Omental fat pad (tissue), 4 donors: Measurements from ENCODE around the gene KLHL29. TPM values are rescaled to one million over a fixed set of nuclear protein-coding genes. Genes with fewer than 3 reads are reported as not detected.

Experiments used
- ATAC-seq: fragments of 150-250 bp; one replicate; pipeline ENCODE4 v1.9.1; 2016; ENCODE audit warnings: mild to moderate bottlenecking, moderate library complexity; ENCODE audit not compliant: low FRiP score
- DNase-seq: peaks from one replicate; pipeline ENCODE4 v3.0.0-alpha.2; 2019; ENCODE audit warnings: low spot score
- total RNA-seq, 4 donors: library from RNA; depleted of rRNA; stranded (reverse); fragments of >200 nt; gene quantifications; one replicate each; pipeline ENCODE4 v1.1.0, GENCODE V29; 2016
- TF ChIP-seq, protein P1 (sequence below), 3 donors: fragments of 450-650 bp; IDR thresholded peaks; one replicate each; pipeline ENCODE4 v1.5.1; 2016 to 2017; ENCODE audit warnings: antibody characterized with exemption in 3 of 3, mild to moderate bottlenecking in 3 of 3, moderate library complexity in 2 of 3

Gene KLHL29
- total RNA-seq, 4 donors from 2014 or later = 4.0 to 19.5 (median 12.7) TPM

DNA sequence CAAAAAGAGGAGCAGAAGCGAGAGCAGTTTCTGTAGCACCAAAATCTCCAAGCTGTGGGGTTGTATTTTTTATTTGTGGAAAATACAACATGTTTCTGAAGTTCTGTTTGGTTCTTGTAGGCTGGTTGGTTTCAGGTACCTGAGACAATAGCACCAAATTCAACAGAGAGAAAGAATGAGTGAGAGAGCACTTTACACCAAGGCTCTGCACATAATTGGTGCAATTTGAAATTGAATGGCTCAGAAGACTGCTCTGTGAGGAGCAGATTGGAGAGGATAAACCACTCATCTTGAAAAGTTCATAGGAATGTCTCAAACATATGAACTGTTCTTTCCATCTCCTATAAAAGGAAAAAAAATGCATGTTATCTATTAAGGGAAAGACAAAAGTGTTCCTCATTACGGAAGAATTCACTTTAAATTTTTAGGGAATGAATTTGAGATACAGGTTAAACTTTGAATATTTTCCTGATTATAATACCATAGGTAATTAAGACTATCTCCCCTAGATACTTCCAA, 366.8 kb downstream of the KLHL29 start:
- TF ChIP-seq, protein P1, sequence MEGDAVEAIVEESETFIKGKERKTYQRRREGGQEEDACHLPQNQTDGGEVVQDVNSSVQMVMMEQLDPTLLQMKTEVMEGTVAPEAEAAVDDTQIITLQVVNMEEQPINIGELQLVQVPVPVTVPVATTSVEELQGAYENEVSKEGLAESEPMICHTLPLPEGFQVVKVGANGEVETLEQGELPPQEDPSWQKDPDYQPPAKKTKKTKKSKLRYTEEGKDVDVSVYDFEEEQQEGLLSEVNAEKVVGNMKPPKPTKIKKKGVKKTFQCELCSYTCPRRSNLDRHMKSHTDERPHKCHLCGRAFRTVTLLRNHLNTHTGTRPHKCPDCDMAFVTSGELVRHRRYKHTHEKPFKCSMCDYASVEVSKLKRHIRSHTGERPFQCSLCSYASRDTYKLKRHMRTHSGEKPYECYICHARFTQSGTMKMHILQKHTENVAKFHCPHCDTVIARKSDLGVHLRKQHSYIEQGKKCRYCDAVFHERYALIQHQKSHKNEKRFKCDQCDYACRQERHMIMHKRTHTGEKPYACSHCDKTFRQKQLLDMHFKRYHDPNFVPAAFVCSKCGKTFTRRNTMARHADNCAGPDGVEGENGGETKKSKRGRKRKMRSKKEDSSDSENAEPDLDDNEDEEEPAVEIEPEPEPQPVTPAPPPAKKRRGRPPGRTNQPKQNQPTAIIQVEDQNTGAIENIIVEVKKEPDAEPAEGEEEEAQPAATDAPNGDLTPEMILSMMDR (IDR thresholded peaks at IDR 0.05) = no peak
- no peak for ATAC-seq
- DNase-seq = no peak

DNA sequence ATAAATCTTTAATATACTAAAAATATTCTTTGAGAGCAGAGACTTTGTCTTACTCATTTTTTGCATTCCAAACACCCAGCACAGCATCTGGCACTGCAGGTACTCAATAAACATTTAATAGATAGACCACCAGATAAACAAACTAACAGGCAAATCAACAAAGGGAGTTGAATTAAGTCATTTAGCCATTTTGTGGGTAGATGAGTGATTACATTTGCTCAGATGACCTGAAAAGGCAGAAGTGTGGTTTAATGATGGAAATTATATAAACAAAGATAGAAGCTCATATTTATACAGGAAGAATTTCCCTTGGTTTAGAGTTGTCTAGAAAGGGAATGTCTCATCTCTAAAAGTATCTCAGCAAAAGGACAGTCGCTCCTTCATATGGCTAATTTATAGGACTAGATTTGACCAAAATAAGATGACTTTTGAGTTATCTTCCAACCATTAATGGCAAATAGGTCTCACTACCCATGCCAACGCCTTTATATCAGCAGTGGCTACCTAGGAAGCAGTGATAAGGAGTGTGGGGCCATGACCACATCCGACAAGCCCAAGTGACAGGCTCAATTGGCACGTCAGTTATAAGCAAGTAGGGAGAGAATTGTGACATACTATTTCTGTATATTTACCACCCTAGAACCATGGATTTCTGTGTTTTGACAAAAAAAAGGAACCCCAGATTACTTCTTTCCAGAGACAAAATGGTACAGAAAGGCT, 368.5 kb downstream of the KLHL29 start:
- TF ChIP-seq, protein P1 (IDR thresholded peaks at IDR 0.05) = no peak
- ATAC-seq (no peak), DNase-seq (no peak)

DNA sequence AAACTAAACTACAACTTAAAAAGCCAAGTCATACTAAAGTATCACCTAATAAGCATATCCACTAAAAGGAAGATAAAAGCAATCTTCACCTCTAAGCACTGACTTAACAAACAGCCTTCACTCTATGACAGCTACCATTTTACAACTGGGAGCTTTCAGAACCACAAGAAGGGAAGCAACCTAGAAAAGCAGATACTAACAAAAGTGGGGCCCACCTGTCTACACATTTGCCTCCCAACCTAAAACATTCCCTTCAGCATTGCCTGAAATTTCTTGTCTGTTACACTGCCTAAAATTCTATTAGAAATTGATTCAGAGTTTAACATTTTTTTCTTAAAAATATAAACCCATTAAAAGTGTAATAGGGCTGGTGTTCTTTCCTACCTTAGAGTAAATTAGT, 370.0 kb downstream of the KLHL29 start:
- DNase-seq = no peak
- no peak for ATAC-seq
- TF ChIP-seq, protein P1 (IDR thresholded peaks at IDR 0.05) = no peak

DNA sequence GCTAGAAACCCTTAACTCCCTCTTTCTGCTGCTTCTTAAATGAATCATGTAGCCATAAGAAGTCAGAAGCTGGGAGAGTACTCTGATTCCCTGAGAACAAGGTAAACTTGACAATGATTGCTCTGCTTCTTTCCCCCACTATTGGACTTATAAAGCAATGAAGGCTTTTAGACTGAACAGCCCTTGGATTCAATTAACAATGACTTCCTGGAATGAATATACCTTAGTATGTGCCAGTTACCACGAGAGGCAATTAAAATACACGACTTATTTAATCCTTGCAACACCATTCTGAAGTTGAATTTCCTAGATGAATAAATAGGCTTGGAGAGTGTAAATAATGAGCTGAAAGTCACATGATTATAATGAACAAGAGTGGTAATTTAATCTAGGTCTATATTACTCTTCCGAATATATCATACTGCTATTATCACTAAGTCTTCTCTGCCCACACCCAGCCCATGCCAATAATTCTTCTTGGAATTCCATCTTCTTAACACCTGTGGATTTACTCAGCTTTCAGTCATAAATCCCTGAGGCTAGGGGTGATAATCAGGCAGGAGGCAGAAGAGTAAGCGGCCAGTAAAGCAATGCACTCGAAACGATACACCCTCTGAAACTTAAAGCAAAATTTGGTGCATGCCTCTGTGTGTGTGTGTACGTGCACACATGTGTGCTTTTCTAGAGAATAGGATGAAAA, 371.8 kb downstream of the KLHL29 start:
- TF ChIP-seq, protein P1 (IDR thresholded peaks at IDR 0.05) = no peak
- ATAC-seq (peak; percentile 48), DNase-seq (no peak)

DNA sequence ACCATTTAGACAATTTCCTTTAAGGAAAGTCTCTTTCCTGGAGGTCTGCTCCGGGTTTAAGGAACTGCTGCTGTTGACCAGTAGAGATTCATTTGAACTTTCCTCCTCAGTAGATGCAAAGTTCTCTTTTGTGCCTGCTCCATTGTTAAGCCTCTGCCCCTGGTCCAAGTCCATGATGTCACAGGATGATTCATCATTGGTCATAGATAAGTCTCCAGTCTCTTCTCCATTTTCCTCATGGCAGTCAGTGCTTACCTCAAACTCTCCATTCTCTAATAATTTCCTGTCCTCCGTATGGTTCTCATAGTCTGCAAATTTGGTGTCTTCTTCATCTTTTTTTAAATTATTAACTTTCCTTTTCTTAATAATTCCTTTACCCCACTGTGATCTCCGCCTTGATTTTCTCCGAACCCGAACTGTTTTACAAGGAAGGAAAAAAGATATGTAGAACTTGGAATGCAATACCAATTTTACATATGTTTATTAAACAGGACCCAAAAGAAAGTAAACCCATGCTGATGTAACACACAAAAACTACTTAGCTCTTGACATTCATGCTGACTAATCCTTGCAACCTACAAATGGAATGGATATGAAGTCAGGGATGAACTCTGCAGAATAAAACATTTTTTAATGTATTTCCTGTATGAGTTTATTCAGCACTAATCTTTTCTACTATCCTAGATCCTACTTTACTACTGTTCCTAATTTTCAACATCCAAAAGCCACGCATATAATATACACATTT, 372.9 kb downstream of the KLHL29 start:
- DNase-seq (no peak), ATAC-seq (no peak)
- TF ChIP-seq, protein P1 (IDR thresholded peaks at IDR 0.05) = no peak
